Astrocyte (in vitro differentiated cells and primary cell): ENCODE results near the gene ABCC12. TPM values are rescaled to one million over a fixed set of nuclear protein-coding genes. Genes with fewer than 3 reads are reported as not detected.

Source experiments
- DNase-seq: peaks from one replicate; pipeline ENCODE4 v3.0.0-alpha.2; 2010; ENCODE audit warnings: low read depth
- FAIRE-seq: peaks from 2 replicates; lab custom pipeline; 2011; peaks lifted over from hg19 to GRCh38; lab: Jason Lieb, UNC
- H2AFZ ChIP-seq: 2 replicates; pipeline ENCODE4 v1.6.0; 2012; ENCODE audit warnings: low read depth, low read length, inconsistent platforms
- H3K27ac ChIP-seq: 2 replicates; pipeline ENCODE4 v1.5.1; 2011; ENCODE audit warnings: low read depth, low read length, inconsistent platforms
- H3K27me3 ChIP-seq: 2 replicates; pipeline ENCODE4 v1.6.0; 2011; ENCODE audit warnings: low read length, inconsistent platforms; ENCODE audit not compliant: insufficient read depth
- H3K36me3 ChIP-seq: 2 replicates; pipeline ENCODE4 v1.5.1; 2011; ENCODE audit warnings: low read length, inconsistent platforms; ENCODE audit not compliant: insufficient read depth
- H3K4me1 ChIP-seq: 2 replicates; pipeline ENCODE4 v1.5.1; 2011; ENCODE audit warnings: low read length, inconsistent platforms; ENCODE audit not compliant: insufficient read depth
- H3K4me2 ChIP-seq: 2 replicates; pipeline ENCODE4 v1.6.0; 2012; ENCODE audit warnings: low read length, inconsistent platforms
- H3K4me3 ChIP-seq: 2 replicates; pipeline ENCODE4 v1.5.1; 2011; ENCODE audit warnings: low read depth, mild to moderate bottlenecking, low read length, inconsistent platforms; ENCODE audit not compliant: insufficient read depth
- H3K79me2 ChIP-seq: 2 replicates; pipeline ENCODE4 v1.6.0; 2012; ENCODE audit warnings: mild to moderate bottlenecking, low read length, inconsistent platforms; ENCODE audit not compliant: insufficient read depth
- H3K9ac ChIP-seq: 2 replicates; pipeline ENCODE4 v1.6.0; 2012; ENCODE audit warnings: mild to moderate bottlenecking, low read length, inconsistent platforms
- H3K9me3 ChIP-seq: 2 replicates; pipeline ENCODE4 v1.5.1; 2012; ENCODE audit warnings: low read depth, mild to moderate bottlenecking, low read length, inconsistent platforms; ENCODE audit not compliant: insufficient read depth
- H4K20me1 ChIP-seq: 2 replicates; pipeline ENCODE4 v1.6.0; 2012; ENCODE audit warnings: low read length, inconsistent platforms; ENCODE audit not compliant: insufficient read depth
- H3K27ac Mint-ChIP-seq: one replicate; pipeline ENCODE4 v1.8.0; 2021; ENCODE audit warnings: mild to moderate bottlenecking, mixed read lengths; ENCODE audit not compliant: unreplicated experiment
- H3K27me3 Mint-ChIP-seq: one replicate; pipeline ENCODE4 v1.8.0; 2021; ENCODE audit warnings: low read depth, mixed read lengths; ENCODE audit not compliant: unreplicated experiment
- H3K36me3 Mint-ChIP-seq: one replicate; pipeline ENCODE4 v1.8.0; 2021; ENCODE audit warnings: low read depth, mixed read lengths; ENCODE audit not compliant: unreplicated experiment
- H3K4me1 Mint-ChIP-seq: one replicate; pipeline ENCODE4 v1.8.0; 2021; ENCODE audit warnings: low read depth, mixed read lengths; ENCODE audit not compliant: unreplicated experiment
- H3K4me3 Mint-ChIP-seq: one replicate; pipeline ENCODE4 v1.8.0; 2021; ENCODE audit warnings: mild to moderate bottlenecking, moderate library complexity, mixed read lengths; ENCODE audit not compliant: unreplicated experiment
- H3K9me3 Mint-ChIP-seq: one replicate; pipeline ENCODE4 v1.8.0; 2021; ENCODE audit warnings: mild to moderate bottlenecking, mixed read lengths; ENCODE audit not compliant: unreplicated experiment
- CTCF ChIP-seq: IDR thresholded peaks from 2 replicates; pipeline ENCODE4 v1.5.1; 2011; ENCODE audit warnings: low read depth, mild to moderate bottlenecking, inconsistent platforms, low read length, moderate library complexity; ENCODE audit not compliant: insufficient read depth
- EZH2 ChIP-seq: IDR thresholded peaks from 2 replicates; pipeline ENCODE4 v1.6.1; 2012; ENCODE audit warnings: mild to moderate bottlenecking, low read length, inconsistent platforms; ENCODE audit not compliant: insufficient read depth
- total RNA-seq: library from RNA; stranded (reverse); gene quantifications from 2 replicates; pipeline ENCODE4 v1.2.1, GENCODE V29; 2021

The ABCC12 gene
- total RNA-seq, 1 donor from 2014 or later: not detected

GRCh38 chr16:48197294-48197693, 41.5 kb upstream of the ABCC12 start:
- H3K36me3 Mint-ChIP-seq: no peaks in the 10 kb centered on the region
- Histone ChIP-seq H3K79me2 (no peaks in the 10 kb centered on the region), H3K9ac (no peak overlapping the region), H3K36me3 (no peaks in the 10 kb centered on the region), H2AFZ (no peak overlapping the region), H3K27ac (no peak overlapping the region), H3K4me1 (no peaks in the 10 kb centered on the region), H3K4me3 (no peak overlapping the region), H3K4me2 (no peak overlapping the region), H3K27me3 (no peaks in the 10 kb centered on the region), H4K20me1 (no peaks in the 10 kb centered on the region), H3K9me3 (no peaks in the 10 kb centered on the region)
- H3K4me1 Mint-ChIP-seq: peaks cover 8% of the 10 kb centered on the region
- peaks cover 2% of the 10 kb centered on the region for H3K27me3 Mint-ChIP-seq
- no peak for DNase-seq
- no peak overlapping the region for H3K4me3 Mint-ChIP-seq
- peaks cover 3% of the 10 kb centered on the region for H3K9me3 Mint-ChIP-seq
- TF ChIP-seq CTCF (no peak), EZH2 (no peak)
- H3K27ac Mint-ChIP-seq: no peak overlapping the region
- FAIRE-seq: no peak

GRCh38 chr16:48194828-48195556, 39.2 kb upstream of the ABCC12 start:
- peak; percentile 17 for DNase-seq
- peaks cover 3% of the 10 kb centered on the region for H3K27me3 ChIP-seq

More at GRCh38 chr16:48194828-48195556, 39.2 kb upstream of the ABCC12 start:
- H3K27ac ChIP-seq: no peak overlapping the region
- no peaks in the 10 kb centered on the region for H3K79me2 ChIP-seq
- FAIRE-seq: no peak
- H3K27me3 Mint-ChIP-seq: peaks cover 2% of the 10 kb centered on the region
- H3K9ac ChIP-seq: no peak overlapping the region
- H3K4me3 ChIP-seq: no peak overlapping the region
- H3K4me1 Mint-ChIP-seq: peaks cover 8% of the 10 kb centered on the region
- H4K20me1 ChIP-seq: no peaks in the 10 kb centered on the region
- no peaks in the 10 kb centered on the region for H3K36me3 Mint-ChIP-seq
- H3K4me3 Mint-ChIP-seq: no peak overlapping the region
- no peaks in the 10 kb centered on the region for H3K4me1 ChIP-seq
- no peaks in the 10 kb centered on the region for H3K9me3 ChIP-seq
- H3K27ac Mint-ChIP-seq: no peak overlapping the region
- H3K36me3 ChIP-seq: no peaks in the 10 kb centered on the region
- H3K9me3 Mint-ChIP-seq: peaks cover 3% of the 10 kb centered on the region
- no peak overlapping the region for H3K4me2 ChIP-seq
- peak overlapping the region; percentile 23 for H2AFZ ChIP-seq
- TF ChIP-seq EZH2: no peak
- TF ChIP-seq CTCF: no peak
